SK-N-SH (cell line): ENCODE data around the gene CD3G. TPM values are rescaled to one million over a fixed set of nuclear protein-coding genes. Genes with fewer than 3 reads are reported as not detected.

Source experiments
- CTCF ChIA-PET: fragments of 300-600, 350-600 bp; formaldehyde crosslinking; extraction: SDS; loops from one replicate; lab custom pipeline; 2021; lab: Yijun Ruan, JAX
- POLR2A ChIA-PET: fragments of 350-600 bp; sonication (Branson Sonifier 250); formaldehyde crosslinking; extraction: SDS; loops from one replicate; lab custom pipeline; 2020; ENCODE audit warnings: antibody characterized with exemption, inconsistent platforms; lab: Yijun Ruan, JAX
- DNase-seq: peaks from one replicate; pipeline ENCODE4 v3.0.0; 2012
- H2AFZ ChIP-seq: fragments of 200-600 bp; sonication (generic); 2 replicates; pipeline ENCODE4 v1.8.1; 2016; ENCODE audit warnings: antibody characterized with exemption, mild to moderate bottlenecking, low read depth
- H3F3A ChIP-seq: fragments of 200-600 bp; sonication (generic); replicated peaks from 2 replicates; pipeline ENCODE3; 2016; ENCODE audit warnings: antibody characterized with exemption, mild to moderate bottlenecking; ENCODE audit not compliant: insufficient read depth
- H3K27ac ChIP-seq, 2 experiments: fragments of 200-500 bp in 1 of 2; fragments of 200-600 bp in 1 of 2; sonication (Bioruptor generic) in 1 of 2; sonication (generic), shearing (Covaris generic) in 1 of 2; 2 replicates each; pipeline versions ENCODE4 v1.5.1 to v1.6.1; 2014 to 2016; ENCODE audit warnings: low read depth in 2 of 2, inconsistent platforms in 1 of 2, low read length in 1 of 2, mild to moderate bottlenecking in 1 of 2, mixed read lengths in 1 of 2
- H3K27me3 ChIP-seq: fragments of 200-600 bp; sonication (generic), shearing (Covaris generic); 2 replicates; pipeline ENCODE4 v1.6.1; 2016; ENCODE audit warnings: mixed run types; ENCODE audit not compliant: insufficient read depth
- H3K36me3 ChIP-seq, 2 experiments: fragments of 200-500 bp in 1 of 2; fragments of 200-600 bp in 1 of 2; sonication (Bioruptor generic) in 1 of 2; sonication (generic) in 1 of 2; replicated peaks in 1 of 2; 2 replicates each; pipeline versions ENCODE3 to v1.5.1; 2014 to 2016; ENCODE audit warnings: low read length in 1 of 2, mild to moderate bottlenecking in 1 of 2; ENCODE audit not compliant: insufficient read depth in 2 of 2, control insufficient read depth in 1 of 2
- H3K4me1 ChIP-seq, 2 experiments: fragments of 200-500 bp in 1 of 2; fragments of 200-600 bp in 1 of 2; sonication (Bioruptor generic) in 1 of 2; sonication (generic), shearing (Covaris generic) in 1 of 2; 2 replicates each; pipeline versions ENCODE4 v1.5.1 to v1.6.1; 2014 to 2016; ENCODE audit warnings: low read depth in 1 of 2, low read length in 1 of 2, mixed run types in 1 of 2; ENCODE audit not compliant: insufficient read depth in 2 of 2, control insufficient read depth in 1 of 2
- H3K4me2 ChIP-seq: fragments of 200-600 bp; sonication (generic), shearing (Covaris generic); 2 replicates; pipeline ENCODE4 v1.6.1; 2017; ENCODE audit warnings: mixed run types
- H3K4me3 ChIP-seq, 2 experiments: fragments of 200-500 bp in 1 of 2; fragments of 200-600 bp in 1 of 2; sonication (Bioruptor generic) in 1 of 2; sonication (generic), shearing (Covaris generic) in 1 of 2; 2 replicates each; pipeline versions ENCODE4 v1.5.1 to v1.8.1; 2014 to 2016; ENCODE audit warnings: low read depth in 2 of 2, inconsistent platforms in 1 of 2, low read length in 1 of 2, mild to moderate bottlenecking in 1 of 2, mixed read lengths in 1 of 2, moderate library complexity in 1 of 2
- H3K79me2 ChIP-seq: fragments of 200-600 bp; sonication (generic); 2 replicates; pipeline ENCODE4 v1.8.1; 2017; ENCODE audit warnings: mild to moderate bottlenecking; ENCODE audit not compliant: insufficient read depth
- H3K9ac ChIP-seq: fragments of 200-600 bp; sonication (generic); 2 replicates; pipeline ENCODE4 v1.6.1; 2017; ENCODE audit warnings: mixed run types
- H3K9me2 ChIP-seq: fragments of 200-600 bp; sonication (generic); 2 replicates; pipeline ENCODE4 v1.6.1; 2017; ENCODE audit warnings: mixed run types
- H3K9me3 ChIP-seq: fragments of 200-600 bp; sonication (generic); 2 replicates; pipeline ENCODE4 v1.6.1; 2017; ENCODE audit warnings: mixed run types, mild to moderate bottlenecking, moderate library complexity
- H4K20me1 ChIP-seq: fragments of 200-600 bp; sonication (generic); 2 replicates; pipeline ENCODE4 v1.6.1; 2017; ENCODE audit warnings: mild to moderate bottlenecking, mixed run types; ENCODE audit not compliant: insufficient read depth
- EP300 ChIP-seq, 2 experiments: IDR thresholded peaks; 2 replicates each; pipeline versions ENCODE4 v1.4.0 to v1.6.1; 2012; ENCODE audit warnings: borderline replicate concordance in 1 of 2, low read depth in 1 of 2, low read length in 1 of 2
- EZH2phosphoT487 ChIP-seq: fragments of 200-600 bp; sonication (generic); IDR thresholded peaks from 2 replicates; pipeline ENCODE4 v1.6.1; 2017; ENCODE audit warnings: low read depth, mixed run types, mild to moderate bottlenecking, antibody characterized with exemption, moderate library complexity, borderline replicate concordance
- FOSL2 ChIP-seq: IDR thresholded peaks from 2 replicates; pipeline ENCODE4 v1.4.0; 2012; ENCODE audit warnings: low read depth, mild to moderate bottlenecking, moderate library complexity, borderline replicate concordance
- FOXJ3 ChIP-seq: sonication (generic); formaldehyde crosslinking; IDR thresholded peaks from 2 replicates; pipeline ENCODE4 v1.5.1; 2020; ENCODE audit warnings: mild to moderate bottlenecking, missing genetic modification reagents
- NFIC ChIP-seq: IDR thresholded peaks from 2 replicates; pipeline ENCODE4 v1.4.0; 2012; ENCODE audit warnings: borderline replicate concordance
- POLR2AphosphoS5 ChIP-seq: IDR thresholded peaks from 2 replicates; pipeline ENCODE4 v1.6.1; 2012; ENCODE audit warnings: low read depth, low read length
- RCOR1 ChIP-seq: fragments of 150-350 bp; IDR thresholded peaks from 2 replicates; pipeline ENCODE4 v1.6.1; 2017; ENCODE audit warnings: antibody characterized with exemption, low read length
- RFX5 ChIP-seq: IDR thresholded peaks from 2 replicates; pipeline ENCODE4 v1.6.1; 2012; ENCODE audit warnings: mild to moderate bottlenecking, improper control_type of control experiment, low read length
- SIN3A ChIP-seq: IDR thresholded peaks from 2 replicates; pipeline ENCODE4 v1.6.1; 2012; ENCODE audit warnings: low read depth, mild to moderate bottlenecking, low read length, moderate library complexity, borderline replicate concordance
- YY1 ChIP-seq: IDR thresholded peaks from 2 replicates; pipeline ENCODE4 v1.4.0; 2012; ENCODE audit warnings: low read depth, mild to moderate bottlenecking
- WGBS: methylation state at CpG from one replicate; pipeline ENCODE4 v1.1.6; 2017; ENCODE audit warnings: low lambda C conversion rate; 5-methylcytosine and 5-hydroxymethylcytosine counted together
- polyA plus RNA-seq, 3 experiments: library from polyadenylated mRNA; depleted of rRNA; stranded (reverse); fragments of >200 nt; gene quantifications; 2 replicates each; pipeline ENCODE4 v1.2.3, GENCODE V29; 2012
- TF ChIP-seq, protein P1 (sequence below): fragments of 150-350 bp; IDR thresholded peaks from 2 replicates; pipeline ENCODE4 v1.6.1; 2016; ENCODE audit warnings: mild to moderate bottlenecking, low read depth, low read length
- TF ChIP-seq, protein P2 (sequence below): IDR thresholded peaks from 2 replicates; pipeline ENCODE4 v1.4.0; 2012; ENCODE audit warnings: low read depth, borderline replicate concordance
- TF ChIP-seq, protein P3 (sequence below): fragments of 150-350 bp; IDR thresholded peaks from 2 replicates; pipeline ENCODE4 v1.6.1; 2017; ENCODE audit warnings: antibody characterized with exemption, low read length, low read depth, borderline replicate concordance
- TF ChIP-seq, protein P4 (sequence below): fragments of 200-600 bp; sonication (generic); IDR thresholded peaks from 2 replicates; pipeline ENCODE4 v1.6.1; 2017; ENCODE audit warnings: antibody characterized with exemption, mild to moderate bottlenecking, moderate library complexity
- TF ChIP-seq, protein P5 (sequence below): IDR thresholded peaks from 2 replicates; pipeline ENCODE4 v1.4.0; 2012; ENCODE audit warnings: low read depth, borderline replicate concordance
- TF ChIP-seq, protein P6 (sequence below): IDR thresholded peaks from 2 replicates; pipeline ENCODE4; 2012

The CD3G gene
- polyA plus RNA-seq, 1 of the 3 experiments (the other 2 are of a cell fraction), result not detected

DNA sequence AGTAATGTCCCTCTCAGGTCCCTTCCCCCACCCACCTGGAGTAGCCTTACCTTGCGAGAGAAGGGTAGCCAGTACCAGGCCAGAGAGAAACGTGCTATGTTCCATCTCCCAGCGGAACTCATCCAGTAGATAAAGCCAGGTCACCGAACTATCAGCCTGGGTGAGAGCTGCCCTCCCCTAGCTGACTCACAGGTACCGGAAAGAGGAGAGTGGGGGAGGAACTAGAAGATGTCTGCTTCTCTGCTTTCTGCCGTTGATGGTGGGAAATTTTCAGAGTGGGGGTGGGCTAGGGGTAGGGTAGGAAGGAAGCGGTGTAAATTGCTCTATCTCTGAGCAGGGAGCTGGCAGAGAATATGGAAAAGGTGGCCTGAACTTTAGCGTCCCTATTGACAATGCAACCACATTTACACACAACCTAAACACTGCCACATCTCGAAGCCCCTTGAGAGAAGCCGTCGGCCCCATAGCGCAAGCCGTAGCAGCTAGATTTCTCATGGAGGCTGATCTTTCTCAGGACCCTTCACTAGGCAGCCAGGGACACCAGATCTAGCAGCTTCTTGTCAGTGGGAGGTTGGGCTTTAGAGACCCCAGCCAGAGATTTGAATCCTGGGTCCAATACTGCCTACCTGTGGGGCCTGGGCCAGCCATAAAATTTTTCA is 1.5 kb upstream of the CD3G start, which contains the start of gene CD3D:
Gene CD3D (minus strand): TSS at position 203 of the 659 bp plus-strand sequence. CDS start 98 bp downstream, at position 105.
- H3K79me2 ChIP-seq, result no peaks in the 10 kb centered on the region
- H3K4me3 ChIP-seq, result no peak within 1 kb of the TSS
- no peak within 1 kb of the TSS for H3K27ac ChIP-seq
- no peaks in the 10 kb centered on the region for H3K4me1 ChIP-seq
- POLR2A ChIA-PET, result no interaction called here
- no peaks in the 10 kb centered on the region for H4K20me1 ChIP-seq
- no peak within 1 kb of the TSS for H3K4me2 ChIP-seq
- DNase-seq, result no peak
- no peak within 1 kb of the TSS for H3K9ac ChIP-seq
- peaks cover 7% of the 10 kb centered on the region; the same call in 1 of the 2 replicates for H3K27me3 ChIP-seq
- CTCF ChIA-PET, result interaction anchor here (0.6 to 1.1 kb wide), 2 partner anchors 11 to 16 kb away, joined by 3 read pairs; no protein-coding TSS in a partner anchor
- 55% methylated on average over 13 of the region's 13 CpGs for WGBS
- no peaks in the 10 kb centered on the region for H3K36me3 ChIP-seq
- TF ChIP-seq, protein P1, sequence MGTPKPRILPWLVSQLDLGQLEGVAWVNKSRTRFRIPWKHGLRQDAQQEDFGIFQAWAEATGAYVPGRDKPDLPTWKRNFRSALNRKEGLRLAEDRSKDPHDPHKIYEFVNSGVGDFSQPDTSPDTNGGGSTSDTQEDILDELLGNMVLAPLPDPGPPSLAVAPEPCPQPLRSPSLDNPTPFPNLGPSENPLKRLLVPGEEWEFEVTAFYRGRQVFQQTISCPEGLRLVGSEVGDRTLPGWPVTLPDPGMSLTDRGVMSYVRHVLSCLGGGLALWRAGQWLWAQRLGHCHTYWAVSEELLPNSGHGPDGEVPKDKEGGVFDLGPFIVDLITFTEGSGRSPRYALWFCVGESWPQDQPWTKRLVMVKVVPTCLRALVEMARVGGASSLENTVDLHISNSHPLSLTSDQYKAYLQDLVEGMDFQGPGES, result no peak
- TF ChIP-seq RFX5, result no peak
- TF ChIP-seq, protein P2, sequence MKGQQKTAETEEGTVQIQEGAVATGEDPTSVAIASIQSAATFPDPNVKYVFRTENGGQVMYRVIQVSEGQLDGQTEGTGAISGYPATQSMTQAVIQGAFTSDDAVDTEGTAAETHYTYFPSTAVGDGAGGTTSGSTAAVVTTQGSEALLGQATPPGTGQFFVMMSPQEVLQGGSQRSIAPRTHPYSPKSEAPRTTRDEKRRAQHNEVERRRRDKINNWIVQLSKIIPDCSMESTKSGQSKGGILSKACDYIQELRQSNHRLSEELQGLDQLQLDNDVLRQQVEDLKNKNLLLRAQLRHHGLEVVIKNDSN, result no peak
- TF ChIP-seq FOSL2, result no peak
- no peak for TF ChIP-seq RCOR1
- no peak for TF ChIP-seq YY1
- no peak for TF ChIP-seq EP300 (IDR thresholded peaks at IDR 0.05; ENCODE audit: borderline replicate concordance in 1 of 2, low read depth in 1 of 2, low read length in 1 of 2)
- no peak for TF ChIP-seq SIN3A
- TF ChIP-seq FOXJ3 (CRISPR knock-in tag), result no peak
- TF ChIP-seq, protein P3, sequence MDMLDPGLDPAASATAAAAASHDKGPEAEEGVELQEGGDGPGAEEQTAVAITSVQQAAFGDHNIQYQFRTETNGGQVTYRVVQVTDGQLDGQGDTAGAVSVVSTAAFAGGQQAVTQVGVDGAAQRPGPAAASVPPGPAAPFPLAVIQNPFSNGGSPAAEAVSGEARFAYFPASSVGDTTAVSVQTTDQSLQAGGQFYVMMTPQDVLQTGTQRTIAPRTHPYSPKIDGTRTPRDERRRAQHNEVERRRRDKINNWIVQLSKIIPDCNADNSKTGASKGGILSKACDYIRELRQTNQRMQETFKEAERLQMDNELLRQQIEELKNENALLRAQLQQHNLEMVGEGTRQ, result no peak
- TF ChIP-seq POLR2AphosphoS5, result no peak
- TF ChIP-seq, protein P4, sequence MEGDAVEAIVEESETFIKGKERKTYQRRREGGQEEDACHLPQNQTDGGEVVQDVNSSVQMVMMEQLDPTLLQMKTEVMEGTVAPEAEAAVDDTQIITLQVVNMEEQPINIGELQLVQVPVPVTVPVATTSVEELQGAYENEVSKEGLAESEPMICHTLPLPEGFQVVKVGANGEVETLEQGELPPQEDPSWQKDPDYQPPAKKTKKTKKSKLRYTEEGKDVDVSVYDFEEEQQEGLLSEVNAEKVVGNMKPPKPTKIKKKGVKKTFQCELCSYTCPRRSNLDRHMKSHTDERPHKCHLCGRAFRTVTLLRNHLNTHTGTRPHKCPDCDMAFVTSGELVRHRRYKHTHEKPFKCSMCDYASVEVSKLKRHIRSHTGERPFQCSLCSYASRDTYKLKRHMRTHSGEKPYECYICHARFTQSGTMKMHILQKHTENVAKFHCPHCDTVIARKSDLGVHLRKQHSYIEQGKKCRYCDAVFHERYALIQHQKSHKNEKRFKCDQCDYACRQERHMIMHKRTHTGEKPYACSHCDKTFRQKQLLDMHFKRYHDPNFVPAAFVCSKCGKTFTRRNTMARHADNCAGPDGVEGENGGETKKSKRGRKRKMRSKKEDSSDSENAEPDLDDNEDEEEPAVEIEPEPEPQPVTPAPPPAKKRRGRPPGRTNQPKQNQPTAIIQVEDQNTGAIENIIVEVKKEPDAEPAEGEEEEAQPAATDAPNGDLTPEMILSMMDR, result no peak
- TF ChIP-seq, protein P5, sequence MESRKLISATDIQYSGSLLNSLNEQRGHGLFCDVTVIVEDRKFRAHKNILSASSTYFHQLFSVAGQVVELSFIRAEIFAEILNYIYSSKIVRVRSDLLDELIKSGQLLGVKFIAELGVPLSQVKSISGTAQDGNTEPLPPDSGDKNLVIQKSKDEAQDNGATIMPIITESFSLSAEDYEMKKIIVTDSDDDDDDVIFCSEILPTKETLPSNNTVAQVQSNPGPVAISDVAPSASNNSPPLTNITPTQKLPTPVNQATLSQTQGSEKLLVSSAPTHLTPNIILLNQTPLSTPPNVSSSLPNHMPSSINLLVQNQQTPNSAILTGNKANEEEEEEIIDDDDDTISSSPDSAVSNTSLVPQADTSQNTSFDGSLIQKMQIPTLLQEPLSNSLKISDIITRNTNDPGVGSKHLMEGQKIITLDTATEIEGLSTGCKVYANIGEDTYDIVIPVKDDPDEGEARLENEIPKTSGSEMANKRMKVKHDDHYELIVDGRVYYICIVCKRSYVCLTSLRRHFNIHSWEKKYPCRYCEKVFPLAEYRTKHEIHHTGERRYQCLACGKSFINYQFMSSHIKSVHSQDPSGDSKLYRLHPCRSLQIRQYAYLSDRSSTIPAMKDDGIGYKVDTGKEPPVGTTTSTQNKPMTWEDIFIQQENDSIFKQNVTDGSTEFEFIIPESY, result no peak
- TF ChIP-seq NFIC, result no peak
- TF ChIP-seq, protein P6, sequence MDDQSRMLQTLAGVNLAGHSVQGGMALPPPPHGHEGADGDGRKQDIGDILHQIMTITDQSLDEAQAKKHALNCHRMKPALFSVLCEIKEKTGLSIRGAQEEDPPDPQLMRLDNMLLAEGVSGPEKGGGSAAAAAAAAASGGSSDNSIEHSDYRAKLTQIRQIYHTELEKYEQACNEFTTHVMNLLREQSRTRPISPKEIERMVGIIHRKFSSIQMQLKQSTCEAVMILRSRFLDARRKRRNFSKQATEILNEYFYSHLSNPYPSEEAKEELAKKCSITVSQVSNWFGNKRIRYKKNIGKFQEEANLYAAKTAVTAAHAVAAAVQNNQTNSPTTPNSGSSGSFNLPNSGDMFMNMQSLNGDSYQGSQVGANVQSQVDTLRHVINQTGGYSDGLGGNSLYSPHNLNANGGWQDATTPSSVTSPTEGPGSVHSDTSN, result no peak
- no peak for TF ChIP-seq EZH2phosphoT487
- H3K9me2 ChIP-seq, result no peaks in the 10 kb centered on the region
- no peak within 1 kb of the TSS; the same call in 1 of the 2 replicates for H2AFZ ChIP-seq
- H3F3A ChIP-seq, result no peaks in the 10 kb centered on the region
- H3K9me3 ChIP-seq, result no peaks in the 10 kb centered on the region
